Effector CD4-positive, alpha-beta T cell (primary cell): ENCODE measurements around the gene SYTL3.

Experiments used
- DNase-seq: peaks from one replicate; pipeline ENCODE4 v3.0.0-alpha.2; 2020

Gene SYTL3

DNA sequence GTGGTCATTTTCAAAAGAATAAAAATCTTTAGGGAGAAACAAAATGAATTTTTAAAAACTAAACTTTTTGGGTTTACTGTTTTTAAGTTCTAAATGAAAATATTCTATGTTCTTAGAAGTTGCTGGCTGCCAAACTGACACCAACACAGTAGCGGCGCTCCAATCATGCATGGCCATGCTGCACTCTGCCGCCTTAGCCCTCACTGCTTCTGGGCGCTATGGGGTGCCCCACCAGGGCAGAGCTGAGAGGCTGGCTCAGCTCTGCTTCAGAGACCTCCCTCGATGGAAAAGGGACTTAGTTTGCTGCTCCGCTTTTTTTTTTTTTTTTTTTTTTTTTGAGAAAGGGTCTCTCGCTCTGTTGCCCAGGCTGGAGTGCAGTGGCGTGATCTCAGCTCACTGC, 148.5 kb downstream of the SYTL3 start:
- DNase-seq = no peak

DNA sequence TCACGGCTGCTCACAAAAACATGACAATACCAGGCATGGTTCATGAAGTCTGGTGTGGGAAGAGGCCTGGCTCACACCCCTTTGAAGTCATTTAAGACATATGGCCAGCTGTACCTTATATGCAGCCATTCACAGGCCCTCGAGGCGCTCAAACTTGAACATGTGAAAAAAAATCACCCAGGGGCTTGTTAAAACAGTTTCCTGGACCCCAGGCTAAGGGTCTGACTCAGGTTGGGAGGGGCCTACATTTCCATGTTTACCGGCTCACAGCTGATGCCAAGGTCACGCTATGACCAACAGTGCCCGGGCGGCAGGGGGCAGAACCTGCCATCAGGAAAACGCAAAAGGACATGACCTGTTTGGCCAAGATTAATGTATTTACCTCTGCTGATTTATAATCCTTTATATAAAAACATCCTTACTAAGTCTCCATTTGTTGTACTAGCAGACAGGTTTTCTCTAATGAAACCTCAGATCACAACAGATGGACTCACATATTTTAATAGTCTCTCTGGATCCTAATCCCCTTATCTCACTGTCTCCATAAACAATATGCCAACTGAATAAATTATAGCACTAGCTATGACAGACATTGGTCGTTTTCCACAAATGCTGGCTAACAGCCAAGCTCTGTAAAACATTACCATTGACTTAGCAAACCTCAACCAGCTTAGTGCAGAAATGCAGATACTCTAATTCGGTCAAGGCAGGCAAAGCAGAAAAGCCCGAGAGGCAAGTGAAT, 149.4 kb downstream of the SYTL3 start:
- no peak for DNase-seq

DNA sequence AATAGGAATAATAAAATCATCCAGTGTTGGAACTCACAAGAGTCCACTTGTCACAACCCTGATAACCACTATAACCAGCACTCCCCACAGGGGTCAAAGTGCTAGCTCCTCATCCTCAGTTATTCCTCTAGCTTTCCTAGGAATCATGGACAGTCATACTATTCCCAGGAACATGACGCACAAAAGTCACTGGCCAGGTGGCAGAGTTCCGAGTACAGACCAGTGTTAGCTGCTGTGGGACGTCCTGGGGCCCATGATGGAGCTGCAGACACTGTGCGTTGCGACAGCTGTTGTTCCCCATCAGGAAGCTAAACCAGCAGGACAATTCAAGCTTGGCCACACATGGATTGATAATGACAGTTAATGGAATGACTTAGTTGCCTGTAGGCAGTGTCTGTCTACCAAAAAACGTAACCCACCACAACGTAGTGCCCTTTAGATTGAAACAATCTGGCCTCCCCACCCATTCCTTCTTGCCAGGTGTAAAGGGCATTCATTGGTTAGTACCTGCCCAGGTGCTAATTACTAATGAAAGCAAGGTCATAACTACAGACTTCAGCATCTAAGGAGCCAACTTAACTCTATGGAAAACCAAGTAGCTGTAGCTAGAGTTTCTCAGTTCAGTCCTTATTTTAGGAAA, 151.9 kb downstream of the SYTL3 start:
- DNase-seq = no peak

DNA sequence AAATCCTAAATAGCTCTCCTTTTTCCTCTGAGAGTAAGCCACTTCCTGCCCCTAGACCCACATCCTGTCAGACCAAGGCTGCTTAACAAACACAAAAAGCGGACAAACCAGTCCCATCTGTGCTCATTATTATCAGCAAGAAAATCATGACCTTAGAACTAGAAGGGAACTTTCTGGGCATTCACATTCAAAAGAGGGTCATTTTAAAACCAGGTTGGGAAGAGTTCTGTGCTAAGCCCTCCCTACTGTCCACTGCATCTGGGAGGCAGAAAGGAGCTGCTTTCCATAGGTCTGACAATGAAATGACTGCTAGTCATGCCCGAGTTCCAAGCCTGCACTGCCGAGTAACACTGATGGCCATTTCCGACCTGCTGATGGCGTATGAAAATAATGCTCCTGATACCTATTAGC, 153.9 kb downstream of the SYTL3 start:
- DNase-seq = peak; percentile 34

DNA sequence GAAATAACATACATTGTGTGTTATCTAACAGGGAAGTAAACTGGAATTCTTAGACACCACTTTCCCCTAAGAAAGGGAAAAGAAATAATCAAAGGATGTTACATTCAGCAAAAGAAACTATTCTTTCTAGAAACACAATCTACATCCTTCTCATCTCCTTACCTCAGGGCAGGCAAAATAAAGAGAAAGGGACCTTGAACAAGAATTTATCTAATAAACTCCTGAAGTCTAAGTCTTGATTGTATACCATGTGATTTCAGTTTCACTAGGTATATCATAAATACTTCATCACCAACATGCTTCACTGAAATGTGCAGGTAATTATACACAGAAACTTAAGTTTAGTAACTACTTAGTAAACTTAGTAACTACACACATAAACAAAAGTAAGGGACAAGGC, 154.4 kb downstream of the SYTL3 start:
- no peak for DNase-seq

DNA sequence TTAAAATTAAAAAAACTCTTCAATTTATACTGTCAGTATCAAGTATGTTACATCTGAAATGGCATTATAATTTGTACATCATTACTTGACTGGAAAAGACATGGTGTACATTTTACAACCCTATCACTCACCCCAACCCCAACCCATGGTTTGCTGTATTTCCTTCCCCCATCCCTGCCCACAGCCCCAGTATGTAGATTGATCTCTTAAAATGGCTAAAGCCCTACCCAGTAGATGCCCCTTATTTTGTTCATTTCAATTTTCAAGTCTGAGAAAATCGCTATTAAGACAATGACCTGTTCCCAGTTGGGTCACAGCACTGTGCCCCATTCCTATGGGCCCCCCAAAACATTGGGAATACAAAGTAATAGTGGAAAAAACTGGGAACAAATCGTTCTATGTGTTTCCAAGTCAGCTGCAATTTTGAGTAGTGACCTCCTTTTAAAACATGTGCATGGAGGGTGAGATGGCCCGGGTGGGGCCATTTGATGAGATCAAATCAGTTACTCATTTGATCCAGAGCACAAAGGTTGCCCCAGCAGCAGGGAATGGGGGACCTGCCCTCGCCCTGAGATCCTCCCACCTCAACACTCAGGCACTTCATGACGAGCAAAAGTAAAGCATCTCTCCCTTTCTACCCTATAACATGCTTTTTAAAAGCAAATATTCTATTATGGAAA, 156.0 kb downstream of the SYTL3 start:
- no peak for DNase-seq

DNA sequence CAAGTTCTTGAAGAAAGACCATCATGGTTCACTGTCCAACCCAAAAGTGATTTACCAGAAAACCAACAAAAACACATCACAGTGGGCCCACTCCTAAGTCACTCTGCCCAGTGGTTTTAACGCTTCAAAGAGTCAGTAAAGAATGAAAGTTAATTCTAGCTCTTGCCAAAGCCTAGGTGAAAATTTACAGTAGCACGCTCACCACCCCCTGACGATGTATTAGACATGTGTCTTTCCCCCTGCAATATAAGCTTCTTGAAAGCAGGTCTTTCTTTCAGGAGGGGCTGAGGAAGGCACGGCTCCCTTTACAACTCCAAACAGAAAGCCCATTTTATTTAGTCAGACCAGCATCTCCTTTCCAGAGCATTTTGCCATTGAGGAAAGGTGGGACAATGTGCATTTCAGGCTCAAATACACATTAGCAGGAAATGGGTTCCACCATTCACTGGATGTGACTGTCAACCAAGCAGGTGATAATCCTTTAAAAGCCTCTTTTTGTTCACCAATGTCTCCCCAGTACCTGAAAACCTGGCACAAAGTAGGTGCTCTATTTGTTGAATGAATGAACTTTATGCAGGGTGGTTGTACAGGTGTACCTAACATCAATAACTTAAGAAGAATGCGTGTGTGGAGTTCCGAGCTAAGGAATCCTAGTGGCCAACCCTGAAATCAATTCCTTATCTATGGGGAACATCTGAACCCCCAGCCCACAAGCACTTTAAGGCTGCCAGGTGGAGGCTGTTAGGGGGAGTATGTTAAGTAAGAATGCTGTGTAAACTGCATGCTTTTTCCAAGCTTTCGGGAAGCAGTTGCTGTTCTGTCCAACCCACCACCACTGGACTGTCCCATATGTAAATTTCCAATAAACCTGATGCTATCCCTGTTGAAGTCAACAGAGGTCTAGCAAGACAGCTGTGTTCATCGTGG, 157.9 kb downstream of the SYTL3 start:
- DNase-seq = no peak

DNA sequence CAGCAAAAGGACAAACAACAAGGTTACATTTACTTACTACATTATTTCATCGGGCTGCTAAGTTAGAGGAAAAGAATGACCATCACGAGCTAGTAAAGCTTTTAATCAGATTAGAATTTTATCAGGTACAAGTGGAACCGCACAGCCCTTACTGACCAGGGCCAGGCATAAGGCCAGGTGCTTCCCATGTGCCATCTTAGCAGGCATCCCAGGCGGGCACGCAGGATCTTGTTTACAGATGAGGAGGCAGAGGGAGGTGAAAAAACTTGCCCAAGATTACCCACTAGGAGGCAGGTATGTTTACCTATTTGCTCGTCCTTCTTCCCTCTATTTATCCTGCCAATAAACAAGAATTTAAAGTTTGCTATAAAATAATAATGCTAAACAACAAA, 158.6 kb downstream of the SYTL3 start:
- no peak for DNase-seq

DNA sequence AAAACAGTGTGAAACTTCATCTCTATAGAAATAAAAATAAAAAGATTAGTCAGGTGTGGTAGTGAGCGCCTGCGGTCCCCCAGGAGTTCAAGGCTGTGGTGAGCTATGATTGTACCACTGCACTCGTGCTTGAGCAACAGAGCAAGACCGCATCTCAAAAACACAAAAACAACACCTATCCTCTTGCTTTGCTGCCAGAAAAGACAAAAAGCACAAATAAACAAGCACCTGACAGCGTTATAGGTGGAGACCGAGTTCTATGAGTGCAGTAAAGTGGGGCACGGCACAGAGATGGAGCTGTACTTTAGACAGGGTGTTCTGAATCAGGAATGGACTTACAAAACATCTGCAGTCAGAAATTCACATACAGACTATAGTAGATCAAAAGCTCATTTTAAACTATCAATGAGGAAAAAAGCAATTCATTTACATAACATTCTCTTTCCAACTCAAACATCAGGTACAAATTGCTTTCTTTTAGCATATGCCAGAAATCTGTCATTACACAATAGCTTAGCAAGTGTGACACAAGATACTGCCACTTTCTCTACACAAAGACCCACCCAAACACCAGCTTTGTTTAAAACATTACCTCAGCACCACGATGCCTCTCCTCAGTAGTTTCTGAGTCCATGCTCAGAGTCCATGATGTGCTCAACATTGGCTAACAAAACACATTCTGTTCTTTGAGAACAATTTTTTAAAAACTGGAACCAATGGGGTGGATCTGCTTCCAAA, 159.3 kb downstream of the SYTL3 start:
- no peak for DNase-seq

DNA sequence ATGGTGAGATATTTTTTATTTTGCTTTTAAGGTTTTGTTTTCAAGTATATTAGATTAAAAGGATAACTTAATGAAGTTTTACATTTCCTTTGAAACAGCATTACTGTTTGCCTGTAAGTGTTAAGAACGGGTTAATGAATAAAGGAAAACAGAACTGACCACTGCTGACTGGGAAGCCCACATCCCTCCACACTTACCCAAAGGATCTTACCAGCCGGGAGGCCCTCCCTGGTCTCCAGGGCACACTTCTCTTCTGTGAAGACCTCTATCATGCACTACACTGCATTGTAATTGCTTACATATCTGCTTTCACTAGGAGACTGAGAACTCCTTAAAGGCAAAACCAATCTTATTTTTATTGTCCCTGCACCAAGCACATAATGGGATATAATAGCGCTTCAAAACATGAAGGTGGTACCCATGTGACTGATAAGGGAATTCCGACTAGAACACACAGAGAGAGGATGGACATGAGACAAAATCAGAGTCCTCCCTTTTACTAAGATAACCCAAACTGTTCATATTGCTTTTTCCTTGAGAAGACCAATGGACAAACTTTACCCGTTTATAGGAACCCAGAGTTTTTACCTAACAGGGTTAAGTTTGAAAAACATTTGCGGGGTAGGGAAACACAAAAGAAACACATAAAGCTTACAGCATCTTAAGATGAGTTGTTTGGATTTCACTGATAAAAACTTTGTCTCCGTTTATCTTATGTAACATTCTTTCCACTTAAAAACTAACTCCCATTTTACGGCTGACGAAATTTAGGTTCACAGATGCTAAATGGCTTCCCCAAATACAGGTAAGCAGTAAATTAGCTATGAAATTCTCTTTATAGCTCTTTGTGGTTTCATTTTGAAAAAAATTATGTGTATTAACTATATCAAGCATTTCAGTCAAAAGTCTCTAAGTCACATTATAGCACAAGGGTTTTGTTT, 160.6 kb downstream of the SYTL3 start:
- DNase-seq = no peak

DNA sequence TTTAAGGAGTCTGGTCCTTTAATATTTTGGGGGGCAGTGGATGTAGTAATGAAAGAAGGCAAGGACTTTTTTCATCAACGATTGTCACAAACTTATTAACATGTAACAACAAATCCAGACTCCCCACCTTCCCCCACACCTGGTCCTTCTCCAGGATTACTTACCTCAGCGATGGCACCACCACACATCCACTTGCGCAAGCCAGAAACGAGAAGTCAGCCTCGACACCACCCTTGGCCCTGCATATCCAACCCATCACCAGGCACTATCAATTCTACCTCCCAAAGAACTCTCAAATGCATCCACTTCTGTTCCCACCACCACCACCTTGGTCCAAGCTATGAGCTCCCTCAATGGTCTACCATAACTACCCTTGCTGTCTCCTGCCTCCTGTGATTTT, 162.8 kb downstream of the SYTL3 start:
- DNase-seq = no peak

DNA sequence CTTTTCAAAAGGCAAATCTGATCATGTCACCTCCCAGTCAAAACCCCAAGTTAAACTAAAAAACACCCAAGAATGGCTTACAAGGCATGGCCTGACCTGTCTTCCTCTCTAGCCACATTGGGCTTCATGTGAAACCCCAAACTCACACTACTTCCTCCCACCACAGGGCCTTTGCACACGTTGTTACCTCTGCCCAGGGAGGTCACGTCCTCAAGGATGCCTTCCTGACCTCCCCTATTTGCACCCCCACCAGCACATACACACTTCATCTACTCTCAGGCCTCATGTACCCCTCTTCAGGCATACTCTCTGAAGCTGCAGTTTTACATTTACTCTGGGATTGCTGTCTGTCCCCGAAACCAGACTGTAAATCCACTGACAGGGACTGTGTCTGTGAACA, 163.2 kb downstream of the SYTL3 start:
- no peak for DNase-seq
